Uterus (tissue), 2 donors: Measurements from ENCODE around the gene XPC.

Source experiments
- POLR2A ChIP-seq, 2 donors: fragments of 450-650 bp; IDR thresholded peaks; one replicate each; pipeline ENCODE4 v1.6.1; 2016; ENCODE audit warnings: antibody characterized with exemption in 2 of 2, mild to moderate bottlenecking in 1 of 2, moderate library complexity in 1 of 2
- TF ChIP-seq, protein P1 (sequence below), 4 experiments: fragments of 200-600 bp in 2 of 4; fragments of 450-650 bp in 2 of 4; sonication (generic) in 2 of 4; IDR thresholded peaks; one replicate each; pipeline ENCODE4 v1.5.1; 2016 to 2019; ENCODE audit warnings: antibody characterized with exemption in 4 of 4, mild to moderate bottlenecking in 2 of 4, moderate library complexity in 1 of 4

- TF ChIP-seq, protein P1, sequence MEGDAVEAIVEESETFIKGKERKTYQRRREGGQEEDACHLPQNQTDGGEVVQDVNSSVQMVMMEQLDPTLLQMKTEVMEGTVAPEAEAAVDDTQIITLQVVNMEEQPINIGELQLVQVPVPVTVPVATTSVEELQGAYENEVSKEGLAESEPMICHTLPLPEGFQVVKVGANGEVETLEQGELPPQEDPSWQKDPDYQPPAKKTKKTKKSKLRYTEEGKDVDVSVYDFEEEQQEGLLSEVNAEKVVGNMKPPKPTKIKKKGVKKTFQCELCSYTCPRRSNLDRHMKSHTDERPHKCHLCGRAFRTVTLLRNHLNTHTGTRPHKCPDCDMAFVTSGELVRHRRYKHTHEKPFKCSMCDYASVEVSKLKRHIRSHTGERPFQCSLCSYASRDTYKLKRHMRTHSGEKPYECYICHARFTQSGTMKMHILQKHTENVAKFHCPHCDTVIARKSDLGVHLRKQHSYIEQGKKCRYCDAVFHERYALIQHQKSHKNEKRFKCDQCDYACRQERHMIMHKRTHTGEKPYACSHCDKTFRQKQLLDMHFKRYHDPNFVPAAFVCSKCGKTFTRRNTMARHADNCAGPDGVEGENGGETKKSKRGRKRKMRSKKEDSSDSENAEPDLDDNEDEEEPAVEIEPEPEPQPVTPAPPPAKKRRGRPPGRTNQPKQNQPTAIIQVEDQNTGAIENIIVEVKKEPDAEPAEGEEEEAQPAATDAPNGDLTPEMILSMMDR (IDR thresholded peaks at IDR 0.05), result no peak
- no peak for TF ChIP-seq POLR2A (IDR thresholded peaks at IDR 0.05)
Observed at GRCh38 chr3:14158370-14158769, 20.0 kb downstream of the XPC start.
